Fibroblast of the conjunctiva (primary cell): ENCODE results near the gene ANTXRL.
"Not testable (repeated sequence)": the region's sequence is repeated elsewhere in the genome, so short reads cannot be mapped to it uniquely, and the experiment has no call there.

Source experiments
- DNase-seq: peaks from one replicate; pipeline ENCODE4 v3.0.0-alpha.2; 2010; ENCODE audit warnings: low read depth

ANTXRL gene

DNA sequence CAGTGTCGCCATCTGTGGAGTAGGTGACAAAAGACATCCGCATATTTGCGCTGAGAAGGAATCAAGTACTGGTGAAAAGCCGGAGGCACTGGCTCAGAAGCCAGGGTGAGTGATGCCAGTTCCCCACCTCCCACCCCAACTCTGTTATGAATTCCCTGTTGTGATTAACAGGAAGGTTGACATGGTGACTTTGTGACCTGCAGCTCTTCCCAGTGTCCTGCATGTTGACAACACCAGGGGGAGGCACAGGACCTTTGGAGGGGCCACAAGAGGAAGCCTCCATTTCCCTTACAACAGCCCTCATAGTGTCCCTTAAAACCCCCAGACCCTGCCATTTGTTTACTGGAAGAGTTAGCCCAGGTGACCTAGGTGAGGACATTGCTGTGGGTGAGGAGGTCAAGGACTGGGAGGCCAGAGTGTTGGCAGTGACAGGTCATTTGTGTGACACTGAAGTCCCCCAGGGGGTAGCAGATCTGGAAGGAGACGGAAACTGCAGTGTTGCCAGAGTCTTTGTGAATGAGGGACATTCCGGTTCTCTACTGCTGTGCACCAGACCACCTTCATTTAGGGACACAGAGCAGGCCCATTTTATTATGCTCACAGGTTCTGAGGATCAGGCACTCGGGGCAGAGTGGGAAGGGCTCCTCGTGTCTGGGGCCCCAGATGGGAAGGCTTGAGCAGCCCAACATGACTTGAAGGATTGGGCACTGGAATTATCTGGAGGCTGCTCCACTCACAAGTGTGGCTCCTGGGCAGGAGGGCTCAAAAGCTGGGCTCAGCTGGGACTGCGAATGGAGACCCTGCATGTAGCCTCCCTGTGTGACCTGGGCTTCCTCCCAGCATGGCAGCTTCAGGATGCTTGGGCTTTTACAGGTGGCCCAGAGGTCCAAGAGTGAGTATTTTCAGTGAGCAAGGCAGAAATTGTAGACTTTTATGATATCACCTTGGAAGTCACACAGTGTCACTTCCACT is 13.0 kb upstream of the ANTXRL start:
- no peak for DNase-seq

DNA sequence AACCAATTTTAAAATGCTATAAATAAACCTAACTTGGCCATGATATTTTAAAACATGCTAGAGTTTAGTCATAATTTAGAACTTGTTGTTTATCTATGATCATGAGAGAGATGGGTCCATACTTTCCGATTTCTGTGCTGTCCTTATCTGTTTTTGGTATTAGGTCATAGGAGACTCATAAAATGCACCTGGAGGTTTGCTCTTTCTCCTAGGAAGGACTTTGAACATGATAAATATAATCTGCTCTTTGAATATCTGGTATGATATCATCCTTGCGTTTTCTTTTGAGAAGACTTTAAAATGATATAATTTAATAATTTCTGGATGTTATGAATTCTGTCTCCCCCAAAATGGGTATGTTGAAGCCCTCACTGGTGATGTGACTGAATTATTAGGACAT is 9.0 kb upstream of the ANTXRL start:
- DNase-seq: no peak

DNA sequence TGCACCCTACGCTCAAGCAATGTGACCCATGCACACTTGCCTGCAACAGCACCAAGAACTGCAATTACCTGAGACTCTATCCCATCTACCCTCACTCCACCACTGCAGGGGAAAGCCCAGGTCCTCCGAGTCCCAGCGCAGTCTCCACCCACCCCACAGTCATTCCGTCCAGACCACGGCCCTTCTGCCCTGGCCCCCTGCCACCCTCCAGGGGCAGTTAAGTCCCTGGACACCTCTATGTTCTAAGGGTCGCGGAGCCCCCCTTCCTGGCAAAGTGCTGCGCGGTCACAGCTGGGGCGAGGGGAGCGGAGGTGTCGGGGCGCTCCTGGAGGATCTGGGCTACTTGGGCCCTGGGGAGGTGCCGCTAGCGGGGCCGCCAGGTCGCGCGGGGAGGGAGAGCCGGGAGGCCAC is 4.4 kb upstream of the ANTXRL start:
- not testable (repeated sequence) for DNase-seq

DNA sequence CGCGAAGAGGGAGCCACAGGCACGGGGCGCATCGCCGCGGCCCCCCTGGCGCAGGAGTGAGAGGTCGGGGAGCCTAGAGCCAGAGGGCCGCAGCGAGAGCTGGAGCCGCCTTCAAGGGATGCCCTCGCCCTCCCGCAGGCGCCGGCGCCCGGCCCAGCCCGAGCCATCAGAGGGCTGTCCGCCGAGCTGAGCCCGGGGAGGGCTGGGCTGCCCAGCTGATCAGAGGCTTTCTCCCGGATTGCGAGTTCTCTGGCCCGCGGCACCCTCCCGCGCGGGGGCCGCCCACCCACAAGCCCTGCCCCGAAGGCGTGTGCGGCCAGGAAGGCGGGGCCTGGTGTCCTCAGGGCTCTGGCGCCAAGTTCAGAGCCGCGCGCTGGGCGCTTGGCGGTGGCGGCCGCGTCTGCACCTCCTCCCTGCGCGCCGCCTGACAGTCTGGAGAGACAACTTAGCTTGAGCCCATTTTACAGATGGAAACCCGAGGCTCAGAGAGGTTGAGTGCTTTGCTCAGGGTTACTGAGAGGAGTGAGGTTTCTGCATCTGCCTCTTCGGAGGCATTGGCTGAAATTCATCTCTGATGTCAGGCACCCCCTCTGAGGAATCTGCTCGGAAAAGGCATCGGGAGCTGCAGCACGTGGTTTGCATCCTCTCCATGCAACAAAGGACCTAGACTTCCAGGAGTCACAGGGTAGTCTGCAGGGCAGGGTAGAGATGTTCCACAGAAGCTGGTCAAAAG is 3.8 kb upstream of the ANTXRL start:
- DNase-seq: peak; percentile 55

DNA sequence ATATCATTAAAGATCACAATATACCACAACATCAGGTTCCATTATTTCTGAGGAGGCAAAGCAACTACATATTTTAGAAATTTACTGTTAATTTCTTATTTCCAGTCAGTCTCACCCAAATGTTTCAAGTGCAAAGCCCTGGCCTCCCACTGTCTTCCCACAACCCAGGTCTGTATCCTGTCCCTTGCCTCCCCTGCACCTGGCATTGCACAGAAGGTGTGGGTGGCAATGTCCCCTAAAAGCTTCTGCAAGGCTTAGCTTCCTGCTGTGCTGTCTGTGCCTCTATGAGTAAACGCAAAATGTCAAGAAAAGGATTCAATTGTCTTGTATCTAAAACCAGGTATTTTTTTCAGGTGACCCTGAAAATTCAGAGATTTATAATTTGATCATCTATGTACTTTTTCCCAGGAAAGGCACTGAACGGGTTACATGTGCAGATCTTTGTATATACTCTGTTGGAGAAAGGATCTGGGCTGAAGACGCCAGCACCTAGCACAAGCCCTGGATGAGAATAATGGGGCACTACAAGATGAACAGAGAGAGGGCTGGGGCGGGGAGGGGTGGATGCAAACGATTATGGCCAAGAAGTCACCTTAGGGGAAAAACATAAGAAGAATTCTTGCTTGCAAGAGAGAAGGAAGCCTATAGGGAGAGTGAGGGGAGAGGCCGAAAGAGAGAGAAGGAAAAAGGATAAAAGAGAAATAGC is 3.1 kb upstream of the ANTXRL start:
- no peak for DNase-seq

DNA sequence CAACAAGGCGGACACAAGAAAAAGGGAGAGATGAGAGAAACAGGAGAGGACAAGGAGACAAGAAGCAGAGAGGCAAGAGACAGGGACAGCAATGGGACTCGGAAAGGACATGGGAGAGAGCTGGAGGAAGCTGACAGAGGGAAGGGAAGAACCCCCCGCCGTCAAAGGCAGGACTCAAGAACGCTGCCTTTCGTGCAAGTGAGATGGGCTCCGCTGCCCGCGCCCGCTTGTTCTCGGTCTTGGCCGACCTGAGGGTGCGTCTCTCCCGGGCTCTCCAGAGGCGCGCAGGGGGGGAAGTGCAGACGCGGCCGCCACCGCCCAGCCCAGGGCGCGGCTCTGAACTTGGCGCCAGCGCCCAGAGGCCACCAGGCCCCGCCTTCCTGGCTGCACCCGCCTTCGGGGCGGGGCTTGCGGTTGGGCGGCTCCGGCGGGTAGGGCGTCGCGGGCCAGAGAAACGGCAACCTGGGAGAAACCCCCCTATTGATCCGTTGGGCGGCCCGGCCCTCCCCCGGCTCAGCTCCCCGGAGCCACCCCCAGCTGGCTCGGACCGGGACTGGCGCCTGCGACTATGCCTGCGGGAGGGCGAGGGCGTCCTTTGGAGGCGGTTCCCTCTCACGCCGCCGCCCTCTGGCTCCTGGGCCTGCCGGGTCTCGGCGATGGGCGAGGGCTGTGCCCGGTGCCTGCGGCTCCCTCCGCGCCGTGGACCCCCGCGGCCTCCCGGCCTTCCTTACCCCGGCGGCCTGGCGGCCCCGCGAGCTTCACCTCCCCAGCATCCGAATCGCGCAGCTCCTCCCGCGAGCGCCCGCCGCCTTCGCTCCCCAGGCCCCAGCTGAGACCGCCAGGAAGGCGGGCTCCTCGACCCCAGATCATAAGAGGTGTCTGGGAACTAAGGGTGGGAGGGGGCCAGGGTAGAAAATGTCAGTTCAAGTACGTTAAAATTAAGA is 2.2 kb upstream of the ANTXRL start:
- peak; percentile 55 for DNase-seq

DNA sequence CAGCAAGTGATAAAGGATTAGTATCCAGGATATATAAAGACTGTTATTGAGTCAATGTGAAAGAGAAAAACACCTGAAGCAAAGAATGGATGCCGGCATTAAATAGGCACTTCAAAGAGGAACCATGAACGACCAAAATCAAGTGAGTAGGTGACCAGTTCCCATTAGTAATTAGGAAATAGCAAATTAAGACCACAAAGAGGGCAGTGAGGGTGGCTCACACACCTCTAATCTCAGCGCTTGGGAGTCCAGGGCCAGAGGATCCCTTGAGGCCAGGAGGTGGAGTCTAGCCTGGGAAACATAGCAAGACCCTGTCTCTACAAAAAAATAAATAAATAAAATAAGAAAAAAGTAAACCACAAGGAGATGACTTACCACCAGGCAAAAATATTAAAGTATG is 1.5 kb upstream of the ANTXRL start:
- no peak for DNase-seq

DNA sequence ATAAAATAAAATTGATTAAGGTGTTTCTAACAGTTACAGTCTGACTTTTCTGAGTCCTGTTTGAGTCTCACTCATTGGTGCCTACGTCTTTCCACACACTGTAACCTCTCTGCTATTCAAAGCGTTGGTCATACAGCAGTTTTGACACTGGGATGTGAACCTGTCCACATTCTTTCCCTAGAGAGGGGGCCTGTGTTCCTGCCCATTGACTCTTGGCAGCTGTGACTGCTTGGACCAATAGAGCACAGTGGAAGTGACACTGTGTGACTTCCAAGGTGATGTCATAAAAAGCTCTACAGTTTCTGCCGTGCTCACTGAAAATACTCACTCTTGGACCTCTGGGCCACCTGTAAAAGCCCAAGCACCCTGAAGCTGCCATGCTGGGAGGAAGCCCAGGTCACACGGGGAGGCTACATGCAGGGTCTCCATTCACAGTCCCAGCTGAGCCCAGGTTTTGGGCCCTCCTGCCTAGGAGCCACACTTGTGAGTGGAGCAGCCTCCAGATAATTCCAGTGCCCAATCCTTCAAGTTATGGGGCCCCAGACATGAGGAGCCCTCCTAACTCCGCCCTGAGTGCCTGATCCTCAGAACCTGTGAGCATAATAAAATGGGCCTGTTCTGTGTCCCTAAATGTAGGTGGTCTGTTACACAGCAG is 704 bp upstream of the ANTXRL start:
- no peak for DNase-seq

DNA sequence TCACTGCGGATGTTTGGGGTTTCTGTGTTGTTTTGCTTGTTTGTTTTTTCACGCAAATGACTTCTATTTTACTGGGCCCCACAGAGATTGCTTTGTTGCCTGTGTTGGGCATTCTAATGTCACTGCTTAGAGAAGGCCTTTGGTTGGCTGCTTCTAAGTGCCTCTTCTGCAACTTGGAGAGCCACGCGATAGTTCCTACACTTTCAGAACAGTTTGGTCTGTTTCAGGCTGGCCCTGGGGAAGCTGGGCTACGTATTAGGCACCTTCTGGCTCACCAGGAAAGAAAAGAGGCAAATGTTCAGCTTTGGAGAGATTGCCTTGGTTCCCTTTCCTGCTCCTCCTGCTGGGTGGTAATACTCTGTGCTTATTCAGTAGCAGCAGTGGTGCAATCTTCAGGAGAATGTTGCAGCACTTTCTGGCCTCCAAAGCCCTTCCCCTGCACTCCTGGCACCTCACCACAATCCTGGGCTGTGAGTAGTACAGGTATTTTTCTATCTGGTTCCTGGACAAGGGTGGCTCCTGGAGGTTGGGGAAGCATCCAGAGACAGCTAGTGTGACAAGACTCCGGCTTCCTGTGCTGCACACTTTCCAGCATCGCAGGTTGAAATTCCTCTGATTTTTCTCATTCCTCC is 1.2 kb downstream of the ANTXRL start:
- no peak for DNase-seq

DNA sequence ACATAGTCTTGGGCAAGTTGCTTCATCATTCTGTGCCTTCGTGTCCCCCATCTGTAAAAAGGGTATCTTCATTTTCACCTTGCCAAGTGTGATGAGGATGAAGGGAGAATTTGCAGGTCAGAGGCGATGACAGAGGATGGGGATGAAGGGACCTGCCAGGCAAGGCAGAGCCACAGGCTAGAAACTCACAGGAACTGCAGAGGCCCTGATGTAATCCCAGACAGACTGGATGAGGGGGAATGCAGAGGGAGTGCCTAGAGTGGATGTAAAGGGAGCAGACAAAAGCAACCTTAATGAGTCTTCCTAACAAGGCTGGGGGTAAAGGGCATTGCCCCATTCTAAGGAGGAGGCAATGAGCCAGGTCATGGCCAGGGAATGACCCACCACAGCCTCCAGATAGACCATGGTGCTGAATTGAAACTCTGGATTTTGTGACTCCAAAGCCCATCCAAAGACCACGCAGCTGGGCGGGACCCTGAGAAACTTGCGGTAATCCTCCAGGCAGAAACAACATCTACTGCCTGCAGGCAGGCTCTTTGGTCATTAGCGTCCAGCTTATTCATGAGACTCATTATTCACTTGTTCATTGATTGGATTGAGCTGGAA is 1.9 kb downstream of the ANTXRL start:
- DNase-seq: no peak

DNA sequence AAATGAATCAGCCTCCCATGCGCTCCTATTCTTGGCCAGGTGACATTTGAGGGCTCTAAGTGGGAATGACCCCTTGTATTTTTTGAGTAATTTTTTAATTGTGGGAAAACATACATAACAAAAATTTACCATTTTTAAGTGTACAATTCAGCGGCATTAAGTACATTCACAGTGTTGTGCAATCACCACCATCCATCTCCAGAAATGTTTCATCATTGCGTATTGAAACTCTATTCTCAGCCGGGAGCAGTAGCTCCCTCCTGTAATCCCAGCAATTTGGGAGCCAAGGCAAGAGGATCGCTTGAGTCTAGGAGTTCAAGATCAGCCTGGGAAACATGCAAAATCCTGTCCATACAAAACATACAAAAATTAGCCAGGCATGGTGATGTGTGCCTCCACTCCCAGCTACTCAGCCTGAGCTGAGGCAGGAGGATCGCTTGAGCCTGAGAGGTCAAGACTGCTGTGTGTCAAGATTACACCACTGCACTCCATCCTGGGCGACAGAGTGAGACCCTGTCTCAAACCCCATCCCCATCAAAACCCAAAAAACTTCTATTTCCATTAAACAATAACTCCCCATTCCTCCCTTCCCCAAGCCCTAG is 2.5 kb downstream of the ANTXRL start:
- no peak for DNase-seq

DNA sequence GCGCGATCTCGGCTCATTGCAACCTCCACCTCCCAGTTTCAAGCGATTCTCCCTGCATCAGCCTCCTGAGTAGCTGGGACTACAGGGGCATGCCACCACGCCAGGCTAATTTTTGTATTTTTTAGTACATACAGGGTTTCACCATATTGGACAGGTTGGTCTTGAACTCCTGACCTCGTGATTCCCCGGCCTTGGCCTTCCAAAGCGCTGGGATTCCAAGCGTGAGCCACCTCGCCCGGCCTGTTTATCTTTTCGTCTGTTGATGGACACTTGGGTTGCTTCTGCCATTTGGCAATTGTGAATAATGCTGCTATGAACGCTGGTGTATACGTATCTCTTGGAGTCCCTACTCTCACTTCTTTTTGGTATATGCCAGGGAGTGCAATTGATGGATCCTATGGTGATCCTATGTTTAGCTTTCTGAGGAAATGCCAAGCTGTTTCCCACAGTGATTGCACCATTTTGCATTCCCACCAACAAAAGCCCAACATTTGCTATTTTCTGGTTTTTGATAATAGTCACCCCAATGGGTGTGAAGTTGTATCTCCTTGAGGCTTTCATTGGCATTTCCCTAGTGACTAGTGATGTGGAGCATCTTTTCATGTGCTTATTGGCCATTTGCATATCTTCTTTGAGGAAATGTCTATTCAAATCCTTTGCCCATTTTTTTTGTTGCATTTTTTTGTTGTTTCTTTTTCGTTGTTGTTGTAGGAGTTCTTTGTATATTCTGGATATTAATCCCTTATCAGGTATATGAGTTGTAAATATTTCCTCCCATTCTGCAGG is 3.5 kb downstream of the ANTXRL start:
- no peak for DNase-seq

DNA sequence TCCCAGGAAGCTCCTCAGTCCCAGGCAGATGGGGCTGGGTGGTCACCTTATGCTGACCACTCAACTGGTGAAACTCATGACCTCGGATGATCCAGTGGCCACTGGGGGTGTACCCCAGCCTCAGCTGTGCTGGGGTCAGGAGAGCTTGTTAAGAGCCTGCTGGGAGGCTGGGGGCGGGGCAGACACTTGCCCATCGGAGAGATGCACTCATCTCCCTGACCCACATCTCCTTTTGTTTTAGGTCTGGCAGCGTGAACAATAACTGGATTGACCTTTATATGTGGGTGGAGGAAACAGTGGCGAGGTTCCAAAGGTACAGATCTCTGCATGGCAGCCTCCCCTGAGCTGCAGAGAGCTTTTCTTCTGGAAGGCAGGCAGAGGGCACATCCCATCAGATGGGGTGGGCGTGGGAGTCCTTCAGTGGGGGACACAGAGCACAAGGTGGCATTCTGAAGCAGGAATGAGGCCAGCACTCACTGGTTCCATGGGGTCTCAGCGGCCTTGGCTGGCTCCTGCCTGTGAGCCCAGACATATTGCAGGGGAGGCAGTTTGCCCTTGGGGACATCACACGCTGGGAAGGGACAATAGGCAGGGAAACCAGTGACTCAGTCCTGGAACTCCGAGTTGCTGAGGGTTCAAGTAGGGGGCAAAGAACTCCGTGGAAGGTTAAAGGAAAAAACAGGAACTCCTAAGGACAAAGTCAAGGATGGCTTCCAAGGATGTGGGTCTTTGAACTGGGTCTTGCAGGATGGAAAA is 5.2 kb downstream of the ANTXRL start:
- no peak for DNase-seq

DNA sequence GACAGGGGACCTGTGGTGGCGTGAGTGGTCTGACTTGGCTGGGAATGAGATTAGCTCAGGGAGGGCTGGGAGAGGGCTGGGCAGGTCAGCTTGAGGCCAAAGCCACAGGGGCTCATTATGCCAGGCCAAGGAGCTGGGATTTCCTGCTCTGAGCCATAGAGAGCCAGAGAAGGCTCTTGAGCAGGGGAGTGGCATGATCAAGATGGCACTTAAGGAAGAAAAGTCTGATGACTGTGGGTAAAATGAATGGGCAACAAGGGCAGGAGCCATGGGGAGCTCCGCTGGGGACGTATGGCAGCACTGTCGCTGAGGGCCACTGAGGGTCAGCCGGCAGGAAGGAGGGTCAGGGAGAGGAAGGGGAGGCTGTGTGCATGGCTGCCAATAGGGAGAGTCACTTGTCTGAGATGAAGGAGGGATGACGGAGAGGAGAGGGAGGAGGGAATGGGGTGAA is 5.8 kb downstream of the ANTXRL start:
- DNase-seq: no peak

DNA sequence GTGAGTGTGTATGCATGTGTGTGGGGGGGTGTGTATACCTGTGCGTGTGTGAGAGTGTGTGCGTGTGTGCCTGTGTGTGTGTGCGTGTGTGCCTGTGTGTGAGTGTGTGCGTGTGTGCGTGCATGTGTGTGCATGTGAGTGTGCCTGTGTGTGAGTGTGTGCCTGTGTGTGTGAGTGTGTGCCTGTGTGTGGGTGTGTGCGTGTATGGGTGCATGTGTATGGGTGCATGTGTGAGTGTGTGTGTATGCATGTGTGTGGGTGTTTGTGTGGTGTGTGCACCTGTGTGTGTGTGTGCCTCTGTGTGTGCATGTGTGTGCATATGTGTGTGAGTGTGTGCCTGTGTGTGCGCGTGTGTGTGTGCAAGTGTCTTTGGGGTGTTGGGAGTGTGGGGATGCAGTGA is 6.4 kb downstream of the ANTXRL start:
- DNase-seq: no peak

DNA sequence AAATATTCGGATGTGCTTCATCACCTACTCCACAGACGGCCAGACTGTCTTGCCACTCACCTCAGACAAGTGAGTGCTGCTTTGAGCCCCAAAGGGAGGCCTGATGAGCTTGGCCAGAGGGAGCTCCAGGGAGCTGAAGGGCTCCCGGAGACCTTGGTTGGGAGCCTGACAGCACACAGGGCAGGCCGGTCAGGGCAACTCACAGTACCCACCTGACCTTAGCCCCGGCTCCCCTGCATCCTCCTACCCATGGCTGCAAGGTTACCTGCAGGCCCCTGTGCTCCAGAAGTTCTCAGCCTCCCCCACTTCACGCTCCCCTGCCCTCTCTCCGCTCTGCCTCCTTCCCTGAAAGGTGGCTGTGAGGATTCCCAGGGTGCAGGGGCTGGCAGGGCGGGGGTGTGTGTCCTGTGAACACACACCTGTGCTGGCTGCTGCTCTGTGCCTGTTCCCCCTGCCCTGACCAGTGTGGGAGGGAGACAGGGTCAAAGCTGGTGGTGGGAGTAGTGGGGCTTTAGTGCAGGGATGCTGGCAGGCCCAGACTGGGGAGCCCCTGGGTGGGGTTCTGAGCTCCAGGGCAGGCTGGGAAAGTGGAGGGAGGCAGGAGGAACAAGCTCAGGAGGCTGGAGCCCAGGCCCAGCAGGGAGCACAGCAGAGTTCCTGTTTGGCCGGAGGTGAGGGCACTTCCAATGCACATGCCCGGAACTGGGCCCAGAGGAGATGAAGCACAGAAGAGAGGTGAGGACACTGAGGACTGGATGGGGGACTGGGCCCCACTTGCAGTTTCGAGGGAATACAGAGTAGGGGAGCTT is 7.2 kb downstream of the ANTXRL start:
- DNase-seq: no peak

DNA sequence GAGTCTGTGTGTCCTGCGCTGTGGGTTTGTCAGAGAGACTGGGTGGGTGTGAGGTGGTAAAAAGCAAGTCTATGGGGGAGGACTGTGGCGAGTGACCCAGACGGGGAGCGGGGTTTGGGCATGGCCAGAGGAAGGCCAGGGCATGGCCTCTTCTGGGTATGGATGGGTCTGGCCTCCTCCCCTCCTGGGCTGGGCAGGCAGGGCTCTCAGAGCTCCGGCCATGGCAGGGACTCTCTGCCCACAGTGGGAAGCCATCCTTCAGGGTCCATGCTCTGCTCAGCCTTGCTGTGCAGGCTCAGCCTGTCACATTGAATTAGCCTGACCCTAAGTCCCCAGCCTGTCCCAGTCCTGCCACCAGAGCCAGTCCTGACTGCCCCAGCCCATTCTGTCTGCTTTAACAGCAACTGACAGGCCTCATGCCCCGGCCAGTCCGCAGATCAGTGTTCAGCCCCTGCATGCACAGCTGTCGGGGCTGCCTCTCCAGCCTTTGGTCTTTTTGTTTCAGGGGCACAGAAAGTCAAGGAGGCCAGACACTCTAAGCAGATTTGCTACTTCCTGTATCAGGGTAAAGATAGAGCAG is 7.9 kb downstream of the ANTXRL start:
- DNase-seq: no peak
